GM12801 (cell line): ENCODE results near the gene HES5.

Source experiments
- CTCF ChIP-seq: IDR thresholded peaks from one replicate; pipeline ENCODE4 v1.5.1; 2011; ENCODE audit warnings: control low read depth; ENCODE audit not compliant: insufficient read length; ENCODE audit errors: extremely low read depth

The HES5 gene

GRCh38 chr1:2544093-2544874, 14.2 kb upstream of the HES5 start:
- no peak for TF ChIP-seq CTCF

- TF ChIP-seq CTCF: no peak
These were observed 13.6 kb upstream of the HES5 start for GRCh38 chr1:2543543-2544092.

GRCh38 chr1:2542246-2542915, 12.3 kb upstream of the HES5 start:
- TF ChIP-seq CTCF: no peak

- no peak for TF ChIP-seq CTCF
These were observed 11.7 kb upstream of the HES5 start for GRCh38 chr1:2541619-2542245.

- no peak for TF ChIP-seq CTCF
These were observed 10.9 kb upstream of the HES5 start for GRCh38 chr1:2540816-2541492.

GRCh38 chr1:2539312-2539907, 9.3 kb upstream of the HES5 start:
- TF ChIP-seq CTCF: no peak
